ENCODE results near the gene TUBB3. TPM values are rescaled to one million over a fixed set of nuclear protein-coding genes. Genes with fewer than 3 reads are reported as not detected.

The TUBB3 gene
- total RNA-seq, 1 experiment from 2014 or later = 205 TPM

DNA sequence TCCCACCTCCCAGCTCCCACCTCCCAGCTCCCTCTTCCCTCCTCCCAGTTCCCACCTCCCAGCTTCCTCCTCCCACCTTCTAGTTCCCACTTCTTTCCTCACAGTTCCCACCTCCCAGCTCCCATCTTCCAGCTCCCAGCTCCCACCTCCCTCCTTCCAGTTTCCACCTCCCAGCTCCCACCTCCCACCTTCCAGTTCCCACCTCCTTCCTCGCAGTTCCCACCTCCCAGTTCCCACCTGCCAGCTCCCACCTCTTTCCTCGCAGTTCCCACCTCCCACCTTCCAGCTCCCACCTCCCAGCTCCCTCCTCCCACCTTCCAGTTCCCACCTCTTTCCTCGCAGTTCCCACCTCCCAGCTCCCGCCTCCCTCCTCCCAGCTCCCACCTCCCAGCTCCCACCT, 14.9 kb upstream of the TUBB3 start:
- in situ Hi-C loops (cut with HindIII; ENCODE audit: low pct_unique_long_range_greater_than_20kb, low sequenced_read_pairs) (no loop called here), intact Hi-C loops (cut with micrococcal nuclease; ENCODE audit: unreplicated experiment) (no loop called here)
- ChIA-PET CTCF (no interaction called here), POLR2A (no interaction called here)
- DNase-seq (ENCODE audit: low read depth, low spot score) = no peak
- TF ChIP-seq, protein P1, sequence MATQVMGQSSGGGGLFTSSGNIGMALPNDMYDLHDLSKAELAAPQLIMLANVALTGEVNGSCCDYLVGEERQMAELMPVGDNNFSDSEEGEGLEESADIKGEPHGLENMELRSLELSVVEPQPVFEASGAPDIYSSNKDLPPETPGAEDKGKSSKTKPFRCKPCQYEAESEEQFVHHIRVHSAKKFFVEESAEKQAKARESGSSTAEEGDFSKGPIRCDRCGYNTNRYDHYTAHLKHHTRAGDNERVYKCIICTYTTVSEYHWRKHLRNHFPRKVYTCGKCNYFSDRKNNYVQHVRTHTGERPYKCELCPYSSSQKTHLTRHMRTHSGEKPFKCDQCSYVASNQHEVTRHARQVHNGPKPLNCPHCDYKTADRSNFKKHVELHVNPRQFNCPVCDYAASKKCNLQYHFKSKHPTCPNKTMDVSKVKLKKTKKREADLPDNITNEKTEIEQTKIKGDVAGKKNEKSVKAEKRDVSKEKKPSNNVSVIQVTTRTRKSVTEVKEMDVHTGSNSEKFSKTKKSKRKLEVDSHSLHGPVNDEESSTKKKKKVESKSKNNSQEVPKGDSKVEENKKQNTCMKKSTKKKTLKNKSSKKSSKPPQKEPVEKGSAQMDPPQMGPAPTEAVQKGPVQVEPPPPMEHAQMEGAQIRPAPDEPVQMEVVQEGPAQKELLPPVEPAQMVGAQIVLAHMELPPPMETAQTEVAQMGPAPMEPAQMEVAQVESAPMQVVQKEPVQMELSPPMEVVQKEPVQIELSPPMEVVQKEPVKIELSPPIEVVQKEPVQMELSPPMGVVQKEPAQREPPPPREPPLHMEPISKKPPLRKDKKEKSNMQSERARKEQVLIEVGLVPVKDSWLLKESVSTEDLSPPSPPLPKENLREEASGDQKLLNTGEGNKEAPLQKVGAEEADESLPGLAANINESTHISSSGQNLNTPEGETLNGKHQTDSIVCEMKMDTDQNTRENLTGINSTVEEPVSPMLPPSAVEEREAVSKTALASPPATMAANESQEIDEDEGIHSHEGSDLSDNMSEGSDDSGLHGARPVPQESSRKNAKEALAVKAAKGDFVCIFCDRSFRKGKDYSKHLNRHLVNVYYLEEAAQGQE (IDR thresholded peaks at IDR 0.05; ENCODE audit: insufficient read depth in 1 of 2, low read depth in 2 of 2, low read length in 1 of 2) = no peak
- TF ChIP-seq, protein P2, sequence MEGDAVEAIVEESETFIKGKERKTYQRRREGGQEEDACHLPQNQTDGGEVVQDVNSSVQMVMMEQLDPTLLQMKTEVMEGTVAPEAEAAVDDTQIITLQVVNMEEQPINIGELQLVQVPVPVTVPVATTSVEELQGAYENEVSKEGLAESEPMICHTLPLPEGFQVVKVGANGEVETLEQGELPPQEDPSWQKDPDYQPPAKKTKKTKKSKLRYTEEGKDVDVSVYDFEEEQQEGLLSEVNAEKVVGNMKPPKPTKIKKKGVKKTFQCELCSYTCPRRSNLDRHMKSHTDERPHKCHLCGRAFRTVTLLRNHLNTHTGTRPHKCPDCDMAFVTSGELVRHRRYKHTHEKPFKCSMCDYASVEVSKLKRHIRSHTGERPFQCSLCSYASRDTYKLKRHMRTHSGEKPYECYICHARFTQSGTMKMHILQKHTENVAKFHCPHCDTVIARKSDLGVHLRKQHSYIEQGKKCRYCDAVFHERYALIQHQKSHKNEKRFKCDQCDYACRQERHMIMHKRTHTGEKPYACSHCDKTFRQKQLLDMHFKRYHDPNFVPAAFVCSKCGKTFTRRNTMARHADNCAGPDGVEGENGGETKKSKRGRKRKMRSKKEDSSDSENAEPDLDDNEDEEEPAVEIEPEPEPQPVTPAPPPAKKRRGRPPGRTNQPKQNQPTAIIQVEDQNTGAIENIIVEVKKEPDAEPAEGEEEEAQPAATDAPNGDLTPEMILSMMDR (IDR thresholded peaks at IDR 0.05) = no peak
- TF ChIP-seq SIN3A (IDR thresholded peaks at IDR 0.05; ENCODE audit: borderline replicate concordance, insufficient read depth, low read depth, low read length) (no peak), TCF7L2 (IDR thresholded peaks at IDR 0.05; ENCODE audit: low read depth, low read length) (no peak), POLR2AphosphoS5 (IDR thresholded peaks at IDR 0.05; ENCODE audit: low read depth, low read length) (no peak)
- Histone ChIP-seq H3K9me3 (ENCODE audit: control insufficient read depth, insufficient read depth, low read depth, low read length) (no peaks in the 10 kb centered on the region), H3K36me3 (ENCODE audit: control insufficient read depth, insufficient read depth, low read length) (peaks cover 3% of the 10 kb centered on the region; the same call in 1 of the 2 replicates), H3K27me3 (ENCODE audit: control insufficient read depth, insufficient read depth, low read length) (no peaks in the 10 kb centered on the region), H3K27ac (ENCODE audit: low read length) (no peak overlapping the region), H3K4me1 (ENCODE audit: control insufficient read depth, insufficient read depth, low read length) (no peaks in the 10 kb centered on the region), H3K4me3 (ENCODE audit: low read depth in 2 of 2, low read length in 2 of 2) (no peak overlapping the region)
- no TSS peak for BruUV-seq (replicated peaks)
- no peak for ATAC-seq

DNA sequence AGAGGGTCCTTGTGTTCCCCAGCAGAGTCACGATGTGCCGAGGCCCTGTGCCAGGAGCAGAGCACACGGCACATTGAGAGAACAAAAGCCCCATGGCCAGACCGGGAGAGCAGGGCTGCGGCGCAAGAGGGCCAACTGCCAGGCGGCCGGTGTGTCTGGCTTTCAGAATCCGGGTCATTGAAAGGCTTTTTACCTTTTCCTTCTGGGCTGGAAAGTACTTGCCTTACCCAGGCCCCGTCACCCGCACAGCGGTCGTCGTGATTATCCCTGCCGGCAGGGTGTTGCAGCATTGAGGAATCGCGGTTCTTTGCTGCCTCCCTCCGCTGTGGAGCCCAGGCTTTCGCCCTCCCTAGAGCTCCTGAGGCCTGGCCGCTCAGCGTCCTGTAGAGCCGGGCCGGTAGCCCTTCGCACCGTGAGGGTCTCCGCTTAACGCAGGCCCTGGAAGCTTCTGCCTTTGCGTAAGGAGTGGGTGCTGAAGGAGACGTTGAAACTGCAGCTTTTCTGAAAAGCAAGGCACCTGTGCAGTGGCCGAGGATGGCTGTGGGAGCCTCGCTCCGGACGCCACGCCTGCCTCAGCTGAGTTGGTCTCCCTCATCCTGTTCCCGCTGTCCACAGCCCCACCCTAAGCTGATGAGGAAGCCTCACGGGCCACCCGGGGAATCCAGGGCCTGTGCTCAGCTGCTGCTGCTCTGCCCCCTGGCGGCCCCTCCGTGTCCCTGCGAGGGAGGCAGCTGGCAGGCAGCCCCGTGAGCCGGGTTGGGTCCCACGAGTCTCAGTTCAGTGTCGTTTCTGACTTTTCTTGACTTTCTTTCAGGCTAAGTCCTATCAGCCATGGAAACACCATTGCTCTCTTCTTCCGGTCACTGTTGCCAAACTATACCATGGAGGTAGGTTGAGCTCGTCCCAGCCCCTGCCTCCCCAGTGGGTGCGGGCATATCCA, 13.1 kb upstream of the TUBB3 start:
- BruUV-seq (replicated peaks) = TSS peak; percentile 69
- Histone ChIP-seq H3K4me1 (ENCODE audit: control insufficient read depth, insufficient read depth, low read length) (no peaks in the 10 kb centered on the region), H3K36me3 (ENCODE audit: control insufficient read depth, insufficient read depth, low read length) (peaks cover 3% of the 10 kb centered on the region; the same call in 1 of the 2 replicates), H3K27ac (ENCODE audit: low read length) (no peak overlapping the region), H3K9me3 (ENCODE audit: control insufficient read depth, insufficient read depth, low read depth, low read length) (no peaks in the 10 kb centered on the region), H3K4me3 (ENCODE audit: low read depth in 2 of 2, low read length in 2 of 2) (no peak overlapping the region), H3K27me3 (ENCODE audit: control insufficient read depth, insufficient read depth, low read length) (no peaks in the 10 kb centered on the region)
- ATAC-seq (peak; percentile 52; the same call in 1 of the 2 replicates), DNase-seq (ENCODE audit: low read depth, low spot score) (no peak)
- intact Hi-C loops (cut with micrococcal nuclease; ENCODE audit: unreplicated experiment) (no loop called here), in situ Hi-C loops (cut with HindIII; ENCODE audit: low pct_unique_long_range_greater_than_20kb, low sequenced_read_pairs) (no loop called here)
- TF ChIP-seq, protein P1 (IDR thresholded peaks at IDR 0.05; ENCODE audit: insufficient read depth in 1 of 2, low read depth in 2 of 2, low read length in 1 of 2) = no peak
- TF ChIP-seq, protein P2 (IDR thresholded peaks at IDR 0.05) = peak; percentile 88
- CTCF ChIA-PET = interaction anchor here (0.7 kb wide), 2 partner anchors 28 to 920 kb away, joined by 3 to 4 read pairs; no protein-coding TSS in a partner anchor
- POLR2A ChIA-PET = no interaction called here
